WTC11 (cell line): Measurements from ENCODE around the gene EEF2. TPM values are rescaled to one million over a fixed set of nuclear protein-coding genes. Genes with fewer than 3 reads are reported as not detected.
A peak's percentile ranks its signal among the peaks of the same experiment; 100 is the strongest.

Source experiments
- ATAC-seq: fragments of 200-7000 bp; cut with Tn5 transposase; 2 replicates; pipeline ENCODE4 v1.10.0; 2021; ENCODE audit warnings: mild to moderate bottlenecking, moderate library complexity
- CTCF ChIA-PET: fragments of 300-600 bp; sonication (Branson Sonifier 250); formaldehyde crosslinking; loops from one replicate; lab custom pipeline; 2021; ENCODE audit warnings: antibody characterized with exemption; lab: Charles Lee
- POLR2A ChIA-PET: fragments of 350-600 bp; sonication (Branson Sonifier 250); formaldehyde crosslinking; loops from one replicate; lab custom pipeline; 2021; ENCODE audit warnings: antibody characterized with exemption; lab: Charles Lee
- DNase-seq: peaks from one replicate; pipeline ENCODE4 v3.0.0; 2021; ENCODE audit warnings: low spot score
- H3K27ac Mint-ChIP-seq: 2 replicates; pipeline ENCODE4 v1.8.0; 2021; ENCODE audit warnings: mixed read lengths
- H3K27me3 Mint-ChIP-seq: 2 replicates; pipeline ENCODE4 v1.8.0; 2021; ENCODE audit warnings: low read depth, mild to moderate bottlenecking, moderate library complexity, mixed read lengths
- H3K36me3 Mint-ChIP-seq: 2 replicates; pipeline ENCODE4 v1.8.0; 2021; ENCODE audit warnings: mixed read lengths
- H3K4me1 Mint-ChIP-seq: 2 replicates; pipeline ENCODE4 v1.8.0; 2022; ENCODE audit warnings: mixed read lengths
- H3K4me3 Mint-ChIP-seq: 2 replicates; pipeline ENCODE4 v1.8.0; 2021; ENCODE audit warnings: mild to moderate bottlenecking, moderate library complexity, mixed read lengths
- H3K9me3 Mint-ChIP-seq: 2 replicates; pipeline ENCODE4 v1.8.0; 2021; ENCODE audit warnings: mixed read lengths
- CREM ChIP-seq: sonication (generic); formaldehyde crosslinking; IDR thresholded peaks from 2 replicates; pipeline ENCODE4 v1.8.1; 2022; ENCODE audit warnings: mild to moderate bottlenecking, missing genetic modification reagents, moderate library complexity
- ESRRA ChIP-seq: sonication (generic); formaldehyde crosslinking; IDR thresholded peaks from 2 replicates; pipeline ENCODE4 v1.8.1; 2022; ENCODE audit warnings: mild to moderate bottlenecking, missing genetic modification reagents, borderline replicate concordance
- FOXJ3 ChIP-seq: sonication (generic); formaldehyde crosslinking; IDR thresholded peaks from 2 replicates; pipeline ENCODE4 v1.9.0; 2021; ENCODE audit warnings: missing genetic modification reagents, mild to moderate bottlenecking, borderline replicate concordance
- FOXK1 ChIP-seq: sonication (generic); formaldehyde crosslinking; IDR thresholded peaks from 2 replicates; pipeline ENCODE4 v1.8.0; 2022; ENCODE audit warnings: mild to moderate bottlenecking, moderate library complexity, missing genetic modification reagents
- FOXP1 ChIP-seq: sonication (generic); formaldehyde crosslinking; IDR thresholded peaks from 2 replicates; pipeline ENCODE4 v1.8.0; 2022; ENCODE audit warnings: missing genetic modification reagents, mild to moderate bottlenecking, moderate library complexity, borderline replicate concordance
- GABPB1 ChIP-seq: sonication (generic); formaldehyde crosslinking; IDR thresholded peaks from 2 replicates; pipeline ENCODE4 v1.8.1; 2023; ENCODE audit warnings: mild to moderate bottlenecking, missing genetic modification reagents
- MYBL2 ChIP-seq: sonication (generic); formaldehyde crosslinking; IDR thresholded peaks from 2 replicates; pipeline ENCODE4 v1.8.1; 2023; ENCODE audit warnings: mild to moderate bottlenecking, moderate library complexity, missing genetic modification reagents
- NFYB ChIP-seq: sonication (generic); formaldehyde crosslinking; conservative IDR thresholded peaks from 2 replicates; pipeline ENCODE4 v1.8.0; 2022; ENCODE audit warnings: low read depth, missing genetic modification reagents
- NR3C1 ChIP-seq: sonication (generic); formaldehyde crosslinking; conservative IDR thresholded peaks from 2 replicates; pipeline ENCODE4 v1.8.1; 2023; ENCODE audit warnings: low read depth, mild to moderate bottlenecking, missing genetic modification reagents
- SMAD4 ChIP-seq: sonication (generic); formaldehyde crosslinking; IDR thresholded peaks from 2 replicates; pipeline ENCODE4 v1.8.0; 2022; ENCODE audit warnings: mild to moderate bottlenecking, missing genetic modification reagents
- TEAD1 ChIP-seq: sonication (generic); formaldehyde crosslinking; IDR thresholded peaks from 2 replicates; pipeline ENCODE4 v1.8.0; 2022; ENCODE audit warnings: mild to moderate bottlenecking, missing genetic modification reagents
- TEAD4 ChIP-seq: sonication (generic); formaldehyde crosslinking; IDR thresholded peaks from 2 replicates; pipeline ENCODE4 v1.8.0; 2022; ENCODE audit warnings: mild to moderate bottlenecking, missing genetic modification reagents
- ZNF263 ChIP-seq: sonication (generic); formaldehyde crosslinking; IDR thresholded peaks from 2 replicates; pipeline ENCODE4 v1.8.1; 2022; ENCODE audit warnings: low read depth, mild to moderate bottlenecking, moderate library complexity, missing genetic modification reagents
- ZNF396 ChIP-seq: fragments of 250-450 bp; sonication (Bioruptor Pico); IDR thresholded peaks from 2 replicates; pipeline ENCODE4 v1.8.0; 2021; ENCODE audit warnings: mild to moderate bottlenecking, moderate library complexity, borderline replicate concordance
- ZNF416 ChIP-seq: fragments of 250-450 bp; sonication (Bioruptor Pico); IDR thresholded peaks from 2 replicates; pipeline ENCODE4 v1.9.0; 2021; ENCODE audit warnings: mild to moderate bottlenecking, inconsistent platforms
- total RNA-seq: library from RNA; stranded (reverse); gene quantifications from 3 replicates; pipeline ENCODE4 v1.2.3, GENCODE V29; 2021
- TF ChIP-seq, protein P1 (sequence below): fragments of 250-450 bp; sonication (Bioruptor Pico); conservative IDR thresholded peaks from 2 replicates; pipeline ENCODE4 v1.9.0; 2021; ENCODE audit warnings: mild to moderate bottlenecking
- TF ChIP-seq, protein P2 (sequence below): fragments of 250-450 bp; sonication (Bioruptor Pico); IDR thresholded peaks from 2 replicates; pipeline ENCODE4 v1.9.0; 2021; ENCODE audit warnings: mild to moderate bottlenecking, borderline replicate concordance
- TF ChIP-seq, protein P3 (sequence below): sonication (generic); formaldehyde crosslinking; IDR thresholded peaks from 2 replicates; pipeline ENCODE4 v1.8.0; 2022; ENCODE audit warnings: mild to moderate bottlenecking, missing genetic modification reagents
- TF ChIP-seq, protein P4 (sequence below): sonication (generic); formaldehyde crosslinking; IDR thresholded peaks from 2 replicates; pipeline ENCODE4 v1.8.0; 2023; ENCODE audit warnings: missing genetic modification reagents, mild to moderate bottlenecking, borderline replicate concordance
- TF ChIP-seq, protein P5 (sequence below): sonication (generic); formaldehyde crosslinking; IDR thresholded peaks from 2 replicates; pipeline ENCODE4 v1.8.0; 2022; ENCODE audit warnings: mild to moderate bottlenecking, missing genetic modification reagents

Gene EEF2
- total RNA-seq, 1 experiment from 2014 or later = 3,572 TPM

DNA sequence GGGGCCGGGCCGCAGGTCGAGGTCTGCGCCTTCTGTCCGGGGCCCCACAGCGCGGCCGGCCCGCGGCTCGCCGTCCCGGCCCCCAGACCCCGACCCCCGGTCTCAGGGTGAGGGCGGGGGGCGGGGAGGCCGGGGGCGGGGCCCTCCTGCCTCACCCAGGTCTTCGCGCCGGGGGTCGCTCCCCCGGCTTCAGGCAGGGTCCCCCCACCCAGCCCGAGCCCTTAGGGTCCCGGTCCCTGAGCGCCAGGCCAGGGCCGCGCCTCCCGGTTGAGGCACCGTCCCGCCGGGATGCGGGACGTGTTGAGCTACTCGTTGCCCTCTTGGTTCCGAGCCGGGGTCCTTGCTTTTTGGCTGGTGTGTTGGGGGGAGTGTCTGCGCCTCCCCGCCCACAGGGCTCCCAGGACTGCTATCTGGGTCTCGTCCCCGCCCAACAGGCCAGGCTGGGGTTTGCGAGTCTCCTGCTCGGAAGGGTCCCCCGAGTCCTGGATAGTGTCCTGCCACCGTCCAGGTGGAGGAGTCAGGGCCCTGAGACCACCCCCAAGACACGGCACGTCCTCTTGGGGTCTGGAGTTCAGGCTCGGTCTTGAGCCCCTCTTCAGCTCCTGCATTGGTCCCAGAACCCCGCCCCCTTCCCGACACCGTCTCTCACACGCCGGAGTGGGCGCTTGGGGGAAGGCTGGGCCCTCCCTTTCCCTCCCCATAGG is 22.7 kb upstream of the EEF2 start (continued):
- TF ChIP-seq, protein P1, sequence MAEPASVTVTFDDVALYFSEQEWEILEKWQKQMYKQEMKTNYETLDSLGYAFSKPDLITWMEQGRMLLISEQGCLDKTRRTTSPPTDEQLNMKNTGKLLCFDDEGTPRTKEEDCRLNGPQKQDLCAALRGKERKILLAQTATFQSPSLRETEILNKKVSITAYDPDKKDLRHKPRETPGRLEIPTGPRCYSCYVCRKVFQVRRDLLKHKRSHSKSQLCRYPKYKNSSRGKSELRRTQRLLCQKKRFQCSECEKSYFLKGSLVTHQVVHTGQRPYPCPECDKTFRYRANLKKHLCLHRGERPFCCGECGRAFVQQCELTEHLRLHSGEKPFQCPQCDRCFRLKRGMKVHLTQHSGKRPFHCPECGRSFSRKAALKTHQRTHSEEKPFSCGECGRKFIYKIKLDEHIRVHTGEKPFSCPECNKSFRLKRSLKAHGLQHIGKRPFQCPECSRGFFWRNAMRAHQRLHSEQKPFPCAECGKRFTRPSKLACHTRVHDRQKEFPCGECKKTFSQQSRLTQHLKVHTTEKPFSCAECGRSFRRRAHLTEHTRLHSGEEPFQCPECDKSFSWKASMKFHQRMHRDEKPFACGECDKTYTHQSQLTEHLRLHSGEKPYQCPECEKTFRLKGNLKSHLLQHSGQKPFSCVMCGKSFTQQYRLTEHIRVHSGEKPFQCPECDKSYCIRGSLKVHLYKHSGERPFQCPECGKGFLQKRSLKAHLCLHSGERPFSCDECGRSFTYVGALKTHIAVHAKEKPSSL (CRISPR knock-in tag) = no peak
- TF ChIP-seq FOXP1 (no peak), TEAD4 (CRISPR knock-in tag) (no peak), ZNF396 (no peak), FOXK1 (no peak), ZNF416 (CRISPR knock-in tag) (no peak)
- TF ChIP-seq, protein P2, sequence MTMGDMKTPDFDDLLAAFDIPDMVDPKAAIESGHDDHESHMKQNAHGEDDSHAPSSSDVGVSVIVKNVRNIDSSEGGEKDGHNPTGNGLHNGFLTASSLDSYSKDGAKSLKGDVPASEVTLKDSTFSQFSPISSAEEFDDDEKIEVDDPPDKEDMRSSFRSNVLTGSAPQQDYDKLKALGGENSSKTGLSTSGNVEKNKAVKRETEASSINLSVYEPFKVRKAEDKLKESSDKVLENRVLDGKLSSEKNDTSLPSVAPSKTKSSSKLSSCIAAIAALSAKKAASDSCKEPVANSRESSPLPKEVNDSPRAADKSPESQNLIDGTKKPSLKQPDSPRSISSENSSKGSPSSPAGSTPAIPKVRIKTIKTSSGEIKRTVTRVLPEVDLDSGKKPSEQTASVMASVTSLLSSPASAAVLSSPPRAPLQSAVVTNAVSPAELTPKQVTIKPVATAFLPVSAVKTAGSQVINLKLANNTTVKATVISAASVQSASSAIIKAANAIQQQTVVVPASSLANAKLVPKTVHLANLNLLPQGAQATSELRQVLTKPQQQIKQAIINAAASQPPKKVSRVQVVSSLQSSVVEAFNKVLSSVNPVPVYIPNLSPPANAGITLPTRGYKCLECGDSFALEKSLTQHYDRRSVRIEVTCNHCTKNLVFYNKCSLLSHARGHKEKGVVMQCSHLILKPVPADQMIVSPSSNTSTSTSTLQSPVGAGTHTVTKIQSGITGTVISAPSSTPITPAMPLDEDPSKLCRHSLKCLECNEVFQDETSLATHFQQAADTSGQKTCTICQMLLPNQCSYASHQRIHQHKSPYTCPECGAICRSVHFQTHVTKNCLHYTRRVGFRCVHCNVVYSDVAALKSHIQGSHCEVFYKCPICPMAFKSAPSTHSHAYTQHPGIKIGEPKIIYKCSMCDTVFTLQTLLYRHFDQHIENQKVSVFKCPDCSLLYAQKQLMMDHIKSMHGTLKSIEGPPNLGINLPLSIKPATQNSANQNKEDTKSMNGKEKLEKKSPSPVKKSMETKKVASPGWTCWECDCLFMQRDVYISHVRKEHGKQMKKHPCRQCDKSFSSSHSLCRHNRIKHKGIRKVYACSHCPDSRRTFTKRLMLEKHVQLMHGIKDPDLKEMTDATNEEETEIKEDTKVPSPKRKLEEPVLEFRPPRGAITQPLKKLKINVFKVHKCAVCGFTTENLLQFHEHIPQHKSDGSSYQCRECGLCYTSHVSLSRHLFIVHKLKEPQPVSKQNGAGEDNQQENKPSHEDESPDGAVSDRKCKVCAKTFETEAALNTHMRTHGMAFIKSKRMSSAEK (CRISPR knock-in tag) = no peak

DNA sequence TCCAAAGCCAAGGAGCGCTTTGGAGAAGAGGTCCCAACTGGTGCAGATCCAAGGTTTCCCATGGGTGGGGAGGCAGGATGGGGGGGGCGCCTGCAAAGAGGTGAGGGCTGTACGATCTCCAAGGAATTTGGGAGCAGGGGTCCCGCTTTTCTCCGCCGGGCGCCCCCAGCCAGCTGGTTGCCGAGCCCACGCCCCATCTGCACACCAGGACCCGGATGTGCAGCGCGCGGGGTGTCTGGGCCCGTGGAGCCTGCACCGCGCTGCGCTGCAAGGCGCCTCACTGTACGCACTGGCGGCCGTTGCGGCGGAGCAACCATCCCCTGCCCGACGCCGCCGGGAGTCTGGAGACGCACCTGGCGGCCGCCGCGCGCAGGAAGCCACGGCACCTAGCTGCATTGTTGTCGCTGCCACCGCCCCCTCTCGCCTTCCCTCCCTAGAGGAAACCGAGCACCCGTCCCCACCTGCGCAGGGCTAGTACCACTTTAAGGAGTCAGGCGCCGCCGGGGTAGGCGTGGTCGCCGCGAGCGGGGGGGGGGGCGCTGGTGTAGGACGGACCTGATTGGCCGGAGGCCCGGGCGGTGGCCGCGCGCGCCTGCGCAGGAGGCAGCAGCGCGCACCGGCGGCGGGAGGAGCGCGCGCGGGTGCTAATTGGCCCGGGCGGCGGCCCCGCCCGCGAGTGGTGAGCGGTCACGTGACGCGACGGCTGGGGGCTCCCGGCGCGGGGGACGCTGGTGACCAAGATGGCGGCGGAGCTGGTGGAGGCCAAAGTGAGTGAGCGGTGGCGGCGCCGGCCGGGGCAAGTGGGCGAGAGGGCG is 22.0 kb upstream of the EEF2 start, which contains the start of gene PIAS4:
TSS of gene PIAS4 (plus strand) at position 716 of the 815 bp plus-strand sequence. CDS start at position 741, 25 bp downstream.
- peak; percentile 95 for DNase-seq
- POLR2A ChIA-PET = interaction anchor here (0.6 to 2.8 kb wide), 9 partner anchors 20 to 185 kb away, joined by 3 to 12 read pairs (median 3); partner anchors contain the start of genes EEF2 and NMRK2
- CTCF ChIA-PET = interaction anchor here (0.6 to 5.6 kb wide), 12 partner anchors 10 to 290 kb away, joined by 3 to 36 read pairs (median 4); partner anchors contain the start of gene NMRK2
- H3K9me3 Mint-ChIP-seq = no peaks in the 10 kb centered on the region
- H3K27me3 Mint-ChIP-seq = no peaks in the 10 kb centered on the region
- H3K4me1 Mint-ChIP-seq = peaks cover 14% of the 10 kb centered on the region
- H3K27ac Mint-ChIP-seq = peak within 1 kb of the TSS; percentile 87; the same call in 1 of the 2 replicates
- no peaks in the 10 kb centered on the region for H3K36me3 Mint-ChIP-seq
- H3K4me3 Mint-ChIP-seq = peak within 1 kb of the TSS; percentile 88
- ATAC-seq = peak; percentile 94
- peak; percentile 12; the same call in 1 of the 2 replicates for TF ChIP-seq ZNF263 (CRISPR knock-in tag)
- TF ChIP-seq FOXJ3 (CRISPR knock-in tag) = no peak
- peak; percentile 62 for TF ChIP-seq NFYB (CRISPR knock-in tag)
- TF ChIP-seq FOXP1 = peak; percentile 92
- TF ChIP-seq, protein P3, sequence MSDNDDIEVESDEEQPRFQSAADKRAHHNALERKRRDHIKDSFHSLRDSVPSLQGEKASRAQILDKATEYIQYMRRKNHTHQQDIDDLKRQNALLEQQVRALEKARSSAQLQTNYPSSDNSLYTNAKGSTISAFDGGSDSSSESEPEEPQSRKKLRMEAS (CRISPR knock-in tag) = peak; percentile 92
- TF ChIP-seq ZNF416 (CRISPR knock-in tag) = 0 out of 2 replicates have a peak, but pooled peaks have one; percentile 40
- TF ChIP-seq GABPB1 = peak; percentile 14; the same call in 1 of the 2 replicates
- TF ChIP-seq CREM (CRISPR knock-in tag) = 0 out of 2 replicates have a peak, but pooled peaks have one; percentile 67
- TF ChIP-seq TEAD1 = peak; percentile 57
- TF ChIP-seq SMAD4 (CRISPR knock-in tag) = peak; percentile 41; the same call in 1 of the 2 replicates
- peak; percentile 82; the same call in 1 of the 2 replicates for TF ChIP-seq ESRRA
- TF ChIP-seq NR3C1 (CRISPR knock-in tag) = no peak
- TF ChIP-seq MYBL2 (CRISPR knock-in tag) = peak; percentile 92
- peak; percentile 85 for TF ChIP-seq FOXK1
- TF ChIP-seq, protein P4, sequence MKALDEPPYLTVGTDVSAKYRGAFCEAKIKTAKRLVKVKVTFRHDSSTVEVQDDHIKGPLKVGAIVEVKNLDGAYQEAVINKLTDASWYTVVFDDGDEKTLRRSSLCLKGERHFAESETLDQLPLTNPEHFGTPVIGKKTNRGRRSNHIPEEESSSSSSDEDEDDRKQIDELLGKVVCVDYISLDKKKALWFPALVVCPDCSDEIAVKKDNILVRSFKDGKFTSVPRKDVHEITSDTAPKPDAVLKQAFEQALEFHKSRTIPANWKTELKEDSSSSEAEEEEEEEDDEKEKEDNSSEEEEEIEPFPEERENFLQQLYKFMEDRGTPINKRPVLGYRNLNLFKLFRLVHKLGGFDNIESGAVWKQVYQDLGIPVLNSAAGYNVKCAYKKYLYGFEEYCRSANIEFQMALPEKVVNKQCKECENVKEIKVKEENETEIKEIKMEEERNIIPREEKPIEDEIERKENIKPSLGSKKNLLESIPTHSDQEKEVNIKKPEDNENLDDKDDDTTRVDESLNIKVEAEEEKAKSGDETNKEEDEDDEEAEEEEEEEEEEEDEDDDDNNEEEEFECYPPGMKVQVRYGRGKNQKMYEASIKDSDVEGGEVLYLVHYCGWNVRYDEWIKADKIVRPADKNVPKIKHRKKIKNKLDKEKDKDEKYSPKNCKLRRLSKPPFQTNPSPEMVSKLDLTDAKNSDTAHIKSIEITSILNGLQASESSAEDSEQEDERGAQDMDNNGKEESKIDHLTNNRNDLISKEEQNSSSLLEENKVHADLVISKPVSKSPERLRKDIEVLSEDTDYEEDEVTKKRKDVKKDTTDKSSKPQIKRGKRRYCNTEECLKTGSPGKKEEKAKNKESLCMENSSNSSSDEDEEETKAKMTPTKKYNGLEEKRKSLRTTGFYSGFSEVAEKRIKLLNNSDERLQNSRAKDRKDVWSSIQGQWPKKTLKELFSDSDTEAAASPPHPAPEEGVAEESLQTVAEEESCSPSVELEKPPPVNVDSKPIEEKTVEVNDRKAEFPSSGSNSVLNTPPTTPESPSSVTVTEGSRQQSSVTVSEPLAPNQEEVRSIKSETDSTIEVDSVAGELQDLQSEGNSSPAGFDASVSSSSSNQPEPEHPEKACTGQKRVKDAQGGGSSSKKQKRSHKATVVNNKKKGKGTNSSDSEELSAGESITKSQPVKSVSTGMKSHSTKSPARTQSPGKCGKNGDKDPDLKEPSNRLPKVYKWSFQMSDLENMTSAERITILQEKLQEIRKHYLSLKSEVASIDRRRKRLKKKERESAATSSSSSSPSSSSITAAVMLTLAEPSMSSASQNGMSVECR (CRISPR knock-in tag) = peak; percentile 91; the same call in 1 of the 2 replicates
- TF ChIP-seq, protein P5, sequence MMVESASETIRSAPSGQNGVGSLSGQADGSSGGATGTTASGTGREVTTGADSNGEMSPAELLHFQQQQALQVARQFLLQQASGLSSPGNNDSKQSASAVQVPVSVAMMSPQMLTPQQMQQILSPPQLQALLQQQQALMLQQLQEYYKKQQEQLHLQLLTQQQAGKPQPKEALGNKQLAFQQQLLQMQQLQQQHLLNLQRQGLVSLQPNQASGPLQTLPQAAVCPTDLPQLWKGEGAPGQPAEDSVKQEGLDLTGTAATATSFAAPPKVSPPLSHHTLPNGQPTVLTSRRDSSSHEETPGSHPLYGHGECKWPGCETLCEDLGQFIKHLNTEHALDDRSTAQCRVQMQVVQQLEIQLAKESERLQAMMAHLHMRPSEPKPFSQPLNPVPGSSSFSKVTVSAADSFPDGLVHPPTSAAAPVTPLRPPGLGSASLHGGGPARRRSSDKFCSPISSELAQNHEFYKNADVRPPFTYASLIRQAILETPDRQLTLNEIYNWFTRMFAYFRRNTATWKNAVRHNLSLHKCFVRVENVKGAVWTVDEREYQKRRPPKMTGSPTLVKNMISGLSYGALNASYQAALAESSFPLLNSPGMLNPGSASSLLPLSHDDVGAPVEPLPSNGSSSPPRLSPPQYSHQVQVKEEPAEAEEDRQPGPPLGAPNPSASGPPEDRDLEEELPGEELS = peak; percentile 10; the same call in 1 of the 2 replicates
